ENCODE results near the gene EME2. TPM values are rescaled to one million over a fixed set of nuclear protein-coding genes. Genes with fewer than 3 reads are reported as not detected.
A peak's percentile ranks its signal among the peaks of the same experiment; 100 is the strongest.

EME2 gene
- total RNA-seq, 1 donor from 2014 or later, result 23.3 TPM

- peaks cover 9% of the 10 kb centered on the region for H3K4me1 Mint-ChIP-seq (ENCODE audit: low read depth, unreplicated experiment)
- H3K4me1 ChIP-seq (ENCODE audit: insufficient read depth, low read length), result peaks cover 12% of the 10 kb centered on the region
- FAIRE-seq (no peak), DNase-seq (ENCODE audit: low read depth) (no peak)
- H3K4me3 Mint-ChIP-seq (ENCODE audit: unreplicated experiment), result peak overlapping the region; percentile 61
- no peaks in the 10 kb centered on the region for H3K27me3 ChIP-seq (ENCODE audit: insufficient read depth, low read length)
- no peaks in the 10 kb centered on the region for H3K9me3 Mint-ChIP-seq (ENCODE audit: unreplicated experiment)
- no peaks in the 10 kb centered on the region for H3K9me3 ChIP-seq (ENCODE audit: insufficient read depth, low read depth, low read length)
- H4K20me1 ChIP-seq (ENCODE audit: insufficient read depth, low read length), result peaks cover 51% of the 10 kb centered on the region
- H3K4me3 ChIP-seq (ENCODE audit: insufficient read depth, low read depth, low read length), result no peak overlapping the region
- H3K27ac ChIP-seq (ENCODE audit: low read depth, low read length), result no peak overlapping the region
- no peaks in the 10 kb centered on the region for H3K27me3 Mint-ChIP-seq (ENCODE audit: low read depth, unreplicated experiment)
- H2AFZ ChIP-seq (ENCODE audit: low read depth, low read length), result no peak overlapping the region
- H3K9ac ChIP-seq (ENCODE audit: low read length), result no peak overlapping the region
- peaks cover 71% of the 10 kb centered on the region for H3K79me2 ChIP-seq (ENCODE audit: insufficient read depth, low read length)
- H3K4me2 ChIP-seq (ENCODE audit: low read length), result no peak overlapping the region
- H3K36me3 ChIP-seq (ENCODE audit: insufficient read depth, low read length), result peaks cover 2% of the 10 kb centered on the region
- H3K27ac Mint-ChIP-seq (ENCODE audit: unreplicated experiment), result no peak overlapping the region
- H3K36me3 Mint-ChIP-seq (ENCODE audit: low read depth, unreplicated experiment), result peaks cover 2% of the 10 kb centered on the region
- no peak for TF ChIP-seq EZH2 (IDR thresholded peaks at IDR 0.05; ENCODE audit: insufficient read depth, low read length)
- TF ChIP-seq CTCF (IDR thresholded peaks at IDR 0.05; ENCODE audit: insufficient read depth, low read depth, low read length), result no peak
Measured at GRCh38 chr16:1784977-1785845, 12.6 kb downstream of the EME2 start.

- no peaks in the 10 kb centered on the region for H3K27me3 ChIP-seq (ENCODE audit: insufficient read depth, low read length)
- H3K4me2 ChIP-seq (ENCODE audit: low read length), result no peak overlapping the region
- H3K36me3 Mint-ChIP-seq (ENCODE audit: low read depth, unreplicated experiment), result peaks cover 2% of the 10 kb centered on the region
- H3K4me3 Mint-ChIP-seq (ENCODE audit: unreplicated experiment), result no peak overlapping the region
- DNase-seq (ENCODE audit: low read depth), result no peak
- H3K9me3 ChIP-seq (ENCODE audit: insufficient read depth, low read depth, low read length), result no peaks in the 10 kb centered on the region
- no peak overlapping the region for H3K4me3 ChIP-seq (ENCODE audit: insufficient read depth, low read depth, low read length)
- peaks cover 2% of the 10 kb centered on the region for H3K36me3 ChIP-seq (ENCODE audit: insufficient read depth, low read length)
- no peak overlapping the region for H2AFZ ChIP-seq (ENCODE audit: low read depth, low read length)
- no peak overlapping the region for H3K9ac ChIP-seq (ENCODE audit: low read length)
- TF ChIP-seq EZH2 (IDR thresholded peaks at IDR 0.05; ENCODE audit: insufficient read depth, low read length), result no peak
- no peak for TF ChIP-seq CTCF (IDR thresholded peaks at IDR 0.05; ENCODE audit: insufficient read depth, low read depth, low read length)
- peaks cover 9% of the 10 kb centered on the region for H3K4me1 Mint-ChIP-seq (ENCODE audit: low read depth, unreplicated experiment)
- no peaks in the 10 kb centered on the region for H3K9me3 Mint-ChIP-seq (ENCODE audit: unreplicated experiment)
- peaks cover 46% of the 10 kb centered on the region for H4K20me1 ChIP-seq (ENCODE audit: insufficient read depth, low read length)
- no peak for FAIRE-seq
- peaks cover 67% of the 10 kb centered on the region for H3K79me2 ChIP-seq (ENCODE audit: insufficient read depth, low read length)
- no peak overlapping the region for H3K27ac ChIP-seq (ENCODE audit: low read depth, low read length)
- H3K4me1 ChIP-seq (ENCODE audit: insufficient read depth, low read length), result peaks cover 12% of the 10 kb centered on the region
- H3K27me3 Mint-ChIP-seq (ENCODE audit: low read depth, unreplicated experiment), result no peaks in the 10 kb centered on the region
- H3K27ac Mint-ChIP-seq (ENCODE audit: unreplicated experiment), result no peak overlapping the region
Measured at GRCh38 chr16:1785846-1786170, 13.2 kb downstream of the EME2 start.

All from astrocyte (in vitro differentiated cells and primary cell).